Measurements from ENCODE around the gene ASPDH. TPM values are rescaled to one million over a fixed set of nuclear protein-coding genes. Genes with fewer than 3 reads are reported as not detected.

The ASPDH gene
- total and polyA plus RNA-seq, 2 of the 13 experiments (the other 11 are each of a cell fraction or from before 2014, with no cell fraction given): 2.2 to 3.3 TPM

- TF ChIP-seq ZNF468 (CRISPR knock-in tag; IDR thresholded peaks at IDR 0.05): no peak
- TF ChIP-seq MED8 (CRISPR knock-in tag; IDR thresholded peaks at IDR 0.05; ENCODE audit: insufficient replicate concordance): no peak
- TF ChIP-seq NR2F6 (IDR thresholded peaks at IDR 0.05): no peak
- TF ChIP-seq NR2F6 (CRISPR knock-in tag; IDR thresholded peaks at IDR 0.05): no peak
- TF ChIP-seq, protein P1, sequence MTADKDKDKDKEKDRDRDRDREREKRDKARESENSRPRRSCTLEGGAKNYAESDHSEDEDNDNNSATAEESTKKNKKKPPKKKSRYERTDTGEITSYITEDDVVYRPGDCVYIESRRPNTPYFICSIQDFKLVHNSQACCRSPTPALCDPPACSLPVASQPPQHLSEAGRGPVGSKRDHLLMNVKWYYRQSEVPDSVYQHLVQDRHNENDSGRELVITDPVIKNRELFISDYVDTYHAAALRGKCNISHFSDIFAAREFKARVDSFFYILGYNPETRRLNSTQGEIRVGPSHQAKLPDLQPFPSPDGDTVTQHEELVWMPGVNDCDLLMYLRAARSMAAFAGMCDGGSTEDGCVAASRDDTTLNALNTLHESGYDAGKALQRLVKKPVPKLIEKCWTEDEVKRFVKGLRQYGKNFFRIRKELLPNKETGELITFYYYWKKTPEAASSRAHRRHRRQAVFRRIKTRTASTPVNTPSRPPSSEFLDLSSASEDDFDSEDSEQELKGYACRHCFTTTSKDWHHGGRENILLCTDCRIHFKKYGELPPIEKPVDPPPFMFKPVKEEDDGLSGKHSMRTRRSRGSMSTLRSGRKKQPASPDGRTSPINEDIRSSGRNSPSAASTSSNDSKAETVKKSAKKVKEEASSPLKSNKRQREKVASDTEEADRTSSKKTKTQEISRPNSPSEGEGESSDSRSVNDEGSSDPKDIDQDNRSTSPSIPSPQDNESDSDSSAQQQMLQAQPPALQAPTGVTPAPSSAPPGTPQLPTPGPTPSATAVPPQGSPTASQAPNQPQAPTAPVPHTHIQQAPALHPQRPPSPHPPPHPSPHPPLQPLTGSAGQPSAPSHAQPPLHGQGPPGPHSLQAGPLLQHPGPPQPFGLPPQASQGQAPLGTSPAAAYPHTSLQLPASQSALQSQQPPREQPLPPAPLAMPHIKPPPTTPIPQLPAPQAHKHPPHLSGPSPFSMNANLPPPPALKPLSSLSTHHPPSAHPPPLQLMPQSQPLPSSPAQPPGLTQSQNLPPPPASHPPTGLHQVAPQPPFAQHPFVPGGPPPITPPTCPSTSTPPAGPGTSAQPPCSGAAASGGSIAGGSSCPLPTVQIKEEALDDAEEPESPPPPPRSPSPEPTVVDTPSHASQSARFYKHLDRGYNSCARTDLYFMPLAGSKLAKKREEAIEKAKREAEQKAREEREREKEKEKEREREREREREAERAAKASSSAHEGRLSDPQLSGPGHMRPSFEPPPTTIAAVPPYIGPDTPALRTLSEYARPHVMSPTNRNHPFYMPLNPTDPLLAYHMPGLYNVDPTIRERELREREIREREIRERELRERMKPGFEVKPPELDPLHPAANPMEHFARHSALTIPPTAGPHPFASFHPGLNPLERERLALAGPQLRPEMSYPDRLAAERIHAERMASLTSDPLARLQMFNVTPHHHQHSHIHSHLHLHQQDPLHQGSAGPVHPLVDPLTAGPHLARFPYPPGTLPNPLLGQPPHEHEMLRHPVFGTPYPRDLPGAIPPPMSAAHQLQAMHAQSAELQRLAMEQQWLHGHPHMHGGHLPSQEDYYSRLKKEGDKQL (CRISPR knock-in tag; IDR thresholded peaks at IDR 0.05; ENCODE audit: low read depth): no peak
- no peak for TF ChIP-seq XRCC5 (optimal IDR thresholded peaks at IDR 0.05; ENCODE audit: low read length)
- no peak for TF ChIP-seq ZSCAN22 (CRISPR knock-in tag; IDR thresholded peaks at IDR 0.05)
- TF ChIP-seq, protein P2, sequence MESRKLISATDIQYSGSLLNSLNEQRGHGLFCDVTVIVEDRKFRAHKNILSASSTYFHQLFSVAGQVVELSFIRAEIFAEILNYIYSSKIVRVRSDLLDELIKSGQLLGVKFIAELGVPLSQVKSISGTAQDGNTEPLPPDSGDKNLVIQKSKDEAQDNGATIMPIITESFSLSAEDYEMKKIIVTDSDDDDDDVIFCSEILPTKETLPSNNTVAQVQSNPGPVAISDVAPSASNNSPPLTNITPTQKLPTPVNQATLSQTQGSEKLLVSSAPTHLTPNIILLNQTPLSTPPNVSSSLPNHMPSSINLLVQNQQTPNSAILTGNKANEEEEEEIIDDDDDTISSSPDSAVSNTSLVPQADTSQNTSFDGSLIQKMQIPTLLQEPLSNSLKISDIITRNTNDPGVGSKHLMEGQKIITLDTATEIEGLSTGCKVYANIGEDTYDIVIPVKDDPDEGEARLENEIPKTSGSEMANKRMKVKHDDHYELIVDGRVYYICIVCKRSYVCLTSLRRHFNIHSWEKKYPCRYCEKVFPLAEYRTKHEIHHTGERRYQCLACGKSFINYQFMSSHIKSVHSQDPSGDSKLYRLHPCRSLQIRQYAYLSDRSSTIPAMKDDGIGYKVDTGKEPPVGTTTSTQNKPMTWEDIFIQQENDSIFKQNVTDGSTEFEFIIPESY (CRISPR knock-in tag; IDR thresholded peaks at IDR 0.05): no peak
- TF ChIP-seq ZNF282 (IDR thresholded peaks at IDR 0.05; ENCODE audit: partially characterized antibody): no peak
- TF ChIP-seq TAF1 (CRISPR knock-in tag; IDR thresholded peaks at IDR 0.05): no peak
Measured at GRCh38 chr19:50500753-50501151, 13.0 kb downstream of the ASPDH start (continued).
